Measurements from ENCODE around the gene RAD51B.

The RAD51B gene

DNA sequence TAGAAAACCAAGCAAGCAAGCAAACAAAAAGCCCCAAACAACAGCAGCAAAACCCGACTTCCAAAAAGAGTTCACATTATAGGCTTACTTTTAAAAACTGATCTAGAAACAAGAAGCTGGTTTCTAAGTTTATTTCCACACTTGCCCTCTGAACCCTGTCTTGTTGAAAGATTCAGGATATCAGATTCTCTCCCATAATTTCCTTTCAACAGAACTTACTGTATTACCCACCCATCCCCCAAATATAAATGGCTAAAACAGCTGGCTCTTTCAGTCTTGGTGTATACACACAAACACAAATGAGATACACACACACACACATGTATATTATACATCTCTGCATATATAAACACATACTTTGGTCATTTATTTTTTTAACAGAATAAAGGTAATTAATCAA lies 512.4 kb downstream of the RAD51B start:
- no peak for DNase-seq (ENCODE audit: low spot score)

DNA sequence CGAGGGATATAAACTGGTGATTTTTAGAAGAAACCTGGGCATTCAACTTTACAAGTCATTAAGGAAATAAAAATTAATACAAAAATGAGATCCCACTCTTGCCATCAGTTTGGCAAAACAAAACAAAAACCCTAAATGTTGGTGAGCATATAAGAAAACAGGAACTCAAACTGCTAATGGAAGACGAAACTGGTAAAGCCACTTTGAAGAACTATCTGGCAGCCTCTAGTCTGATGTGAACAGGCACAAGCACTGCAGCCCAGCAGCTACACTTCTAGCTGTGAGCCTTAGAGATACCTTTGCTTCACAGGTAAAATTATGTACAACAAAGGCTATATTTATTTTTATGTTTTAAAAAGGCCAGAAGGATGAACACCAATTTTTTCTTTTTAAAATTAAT lies 513.7 kb downstream of the RAD51B start:
- no peak for DNase-seq (ENCODE audit: low spot score)

DNA sequence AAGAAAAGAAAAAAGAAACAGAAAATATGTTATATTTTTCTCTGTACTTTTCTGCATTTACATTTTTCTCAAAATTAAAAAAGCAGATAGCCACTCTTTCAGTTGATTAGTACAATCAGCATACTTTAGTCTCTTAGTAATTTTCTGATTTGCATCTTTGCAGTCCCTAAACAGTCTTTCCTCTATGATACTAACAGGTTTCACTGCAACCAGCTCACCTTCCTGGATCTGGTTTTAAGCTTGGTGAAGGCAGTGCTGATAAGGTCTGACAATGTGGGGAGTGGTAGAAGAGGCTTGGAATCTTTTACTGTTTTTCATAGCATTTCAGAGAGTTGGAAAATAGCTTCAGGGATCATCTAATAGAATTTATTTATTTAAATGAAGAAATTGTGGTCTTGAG lies 515.7 kb downstream of the RAD51B start:
- DNase-seq (ENCODE audit: low spot score): no peak

DNA sequence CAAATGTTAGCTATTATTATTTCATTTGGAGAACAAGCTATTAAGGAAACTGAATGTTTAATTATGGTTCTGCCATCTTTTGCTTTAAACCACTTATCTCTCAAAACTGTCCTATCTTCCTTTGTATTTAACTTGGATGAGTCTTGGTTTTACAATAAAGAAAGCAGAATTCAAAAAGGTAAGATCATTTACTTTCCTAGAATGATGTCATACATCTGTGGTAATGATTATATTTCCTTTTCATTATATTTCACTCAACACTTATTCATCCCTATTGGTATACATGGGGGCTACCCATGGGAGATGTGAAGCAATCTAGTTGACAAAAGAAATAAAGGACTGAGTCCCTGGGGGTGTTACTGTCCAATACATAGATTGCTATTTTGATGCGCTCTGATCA lies 516.6 kb downstream of the RAD51B start:
- no peak for DNase-seq (ENCODE audit: low spot score)

DNA sequence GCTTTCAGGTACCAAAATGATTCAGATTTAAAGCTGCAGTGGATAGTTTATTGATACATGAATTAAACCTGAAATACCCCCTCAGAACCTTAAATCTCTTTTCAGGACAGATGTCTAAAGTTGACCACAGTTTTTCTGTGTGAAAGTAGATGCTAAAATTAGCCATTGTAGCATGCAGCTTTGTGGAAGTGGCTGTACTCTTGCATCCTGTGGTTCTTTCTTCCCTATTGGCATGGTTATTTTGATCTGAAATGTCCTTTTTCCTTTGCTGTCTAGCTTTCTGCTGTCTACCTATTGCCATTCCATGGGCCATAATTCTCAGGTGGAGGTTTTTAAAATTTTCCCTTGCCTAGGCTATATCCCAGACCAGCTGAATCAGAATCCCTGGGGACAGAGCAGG lies 517.7 kb downstream of the RAD51B start:
- no peak for DNase-seq (ENCODE audit: low spot score)

DNA sequence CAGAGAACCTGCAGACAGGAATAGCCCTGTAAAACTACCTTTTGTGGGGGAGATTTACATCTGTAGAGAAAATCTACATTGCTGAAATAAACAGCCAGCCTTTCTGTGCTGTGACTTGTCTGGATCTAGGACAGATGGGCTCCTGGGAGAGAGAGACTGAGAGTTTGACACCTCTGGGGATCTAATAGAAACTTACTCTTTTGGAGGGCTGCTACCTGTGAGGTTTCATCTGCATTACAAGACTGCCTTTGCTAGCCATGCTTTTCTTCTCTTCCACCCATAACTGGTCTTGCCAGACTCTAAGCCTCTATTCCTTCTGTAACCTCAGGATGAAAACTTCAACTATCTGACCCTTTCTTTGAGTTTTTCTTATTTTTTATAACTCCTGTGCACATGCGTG lies 520.7 kb downstream of the RAD51B start:
- no peak for DNase-seq (ENCODE audit: low spot score)

DNA sequence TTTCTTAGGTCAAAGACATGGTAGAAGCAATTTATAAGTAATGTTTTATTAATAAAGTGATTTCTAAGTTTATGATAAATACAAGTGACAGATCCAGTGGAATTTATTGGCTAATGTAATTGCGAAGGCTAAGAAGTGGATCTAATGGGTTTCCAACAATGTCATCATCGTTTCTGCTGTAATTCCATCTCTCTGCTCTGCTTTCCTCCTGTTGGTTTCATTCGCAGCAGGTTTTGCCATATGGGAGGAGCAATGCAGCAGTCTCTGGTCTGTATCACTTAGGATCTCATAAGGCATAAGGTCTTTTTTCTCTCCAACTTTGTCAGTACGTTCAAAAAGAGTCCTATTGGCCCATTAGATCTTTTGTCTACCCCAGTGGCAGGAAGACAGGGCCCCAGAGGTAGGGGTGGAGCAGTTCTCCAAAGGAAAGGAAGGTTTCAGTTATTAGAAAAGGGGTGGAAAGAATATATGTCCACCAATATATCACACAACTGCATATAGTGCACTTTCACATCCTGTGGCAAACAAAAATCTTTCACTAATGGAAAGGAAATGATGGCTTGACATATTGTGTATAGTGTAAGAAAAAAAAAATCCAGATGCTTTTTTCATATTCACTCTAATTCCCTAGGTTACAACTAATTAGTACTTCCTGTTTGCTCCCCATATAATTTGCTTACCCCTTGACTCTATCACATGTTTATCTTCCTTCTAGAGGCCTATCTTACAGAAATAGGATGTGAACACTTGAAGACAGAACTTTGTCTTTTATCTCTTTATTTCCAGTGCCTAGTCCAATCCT lies 522.0 kb downstream of the RAD51B start:
- DNase-seq (ENCODE audit: low spot score): no peak

DNA sequence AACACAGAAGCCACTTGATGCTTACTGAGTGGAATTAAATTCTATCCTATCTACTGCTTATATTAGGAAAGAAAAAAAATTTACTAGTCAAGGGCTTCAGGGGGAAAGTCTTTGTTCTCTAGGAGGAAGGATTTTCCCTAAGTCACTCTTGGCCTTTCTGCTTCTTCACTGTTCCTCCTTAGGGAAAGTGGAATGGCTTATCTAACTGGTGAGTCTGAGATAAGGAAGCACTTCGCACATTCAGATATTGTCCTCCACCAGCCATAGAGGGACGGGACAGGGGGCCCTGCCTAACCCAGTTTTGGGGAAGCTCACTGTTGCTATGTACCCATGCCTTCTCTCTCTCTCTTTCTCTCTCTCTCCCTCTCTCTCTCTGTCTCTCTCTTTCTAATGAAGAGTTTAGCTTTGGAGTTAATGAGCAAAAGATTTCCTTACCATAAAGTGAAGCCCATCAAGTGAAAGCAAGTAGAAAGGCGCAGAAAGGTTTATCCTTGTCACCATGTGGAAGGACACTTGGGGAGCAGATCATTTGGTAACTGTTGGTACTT lies 522.7 kb downstream of the RAD51B start:
- no peak for DNase-seq (ENCODE audit: low spot score)

DNA sequence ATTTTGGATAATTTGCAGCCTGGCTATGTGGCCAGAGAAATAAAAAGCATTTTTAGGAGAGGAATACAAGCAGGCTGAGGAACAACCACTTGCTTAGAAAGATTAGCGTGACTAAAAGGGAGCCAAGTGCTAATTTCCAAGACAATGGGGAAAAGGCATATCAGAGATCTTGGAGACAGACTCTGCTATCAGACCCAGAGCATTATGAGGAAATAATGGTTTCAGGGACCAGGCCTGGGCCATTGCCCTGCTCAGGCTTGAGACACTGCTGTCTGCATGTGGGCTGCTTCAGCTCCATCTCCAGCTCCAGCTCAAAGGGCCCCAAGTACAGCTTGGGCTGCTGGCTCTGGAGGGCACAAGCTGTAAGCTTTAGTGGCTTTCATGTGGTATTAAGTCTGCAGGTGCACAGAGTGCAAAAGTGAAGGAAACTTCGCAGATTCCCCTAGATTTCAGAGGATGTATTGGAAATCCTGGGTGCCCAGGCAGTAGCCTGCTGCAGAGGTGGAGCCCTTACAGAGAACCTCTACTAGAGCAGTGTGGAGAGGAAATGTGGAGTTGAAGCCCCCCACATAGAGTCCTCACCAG lies 524.0 kb downstream of the RAD51B start:
- no peak for DNase-seq (ENCODE audit: low spot score)

DNA sequence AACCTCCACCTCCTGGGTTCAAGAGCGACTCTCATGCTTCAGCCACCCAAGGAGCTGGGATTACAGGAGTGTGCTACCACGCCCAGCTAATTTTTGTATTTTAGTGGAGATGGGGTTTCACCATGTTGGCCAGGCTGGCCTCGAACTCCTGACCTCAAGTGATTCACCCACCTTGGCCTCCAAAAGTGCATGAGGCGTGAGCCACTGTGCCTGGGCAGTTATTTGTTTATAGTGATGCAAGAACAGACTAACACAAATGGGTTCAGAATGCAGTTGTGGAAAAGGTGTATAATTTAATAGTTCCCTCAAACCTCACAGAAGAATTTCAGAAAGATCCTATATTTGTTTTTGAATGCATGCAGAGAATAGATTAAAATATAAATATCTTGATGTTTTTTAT lies 526.2 kb downstream of the RAD51B start:
- no peak for DNase-seq (ENCODE audit: low spot score)

DNA sequence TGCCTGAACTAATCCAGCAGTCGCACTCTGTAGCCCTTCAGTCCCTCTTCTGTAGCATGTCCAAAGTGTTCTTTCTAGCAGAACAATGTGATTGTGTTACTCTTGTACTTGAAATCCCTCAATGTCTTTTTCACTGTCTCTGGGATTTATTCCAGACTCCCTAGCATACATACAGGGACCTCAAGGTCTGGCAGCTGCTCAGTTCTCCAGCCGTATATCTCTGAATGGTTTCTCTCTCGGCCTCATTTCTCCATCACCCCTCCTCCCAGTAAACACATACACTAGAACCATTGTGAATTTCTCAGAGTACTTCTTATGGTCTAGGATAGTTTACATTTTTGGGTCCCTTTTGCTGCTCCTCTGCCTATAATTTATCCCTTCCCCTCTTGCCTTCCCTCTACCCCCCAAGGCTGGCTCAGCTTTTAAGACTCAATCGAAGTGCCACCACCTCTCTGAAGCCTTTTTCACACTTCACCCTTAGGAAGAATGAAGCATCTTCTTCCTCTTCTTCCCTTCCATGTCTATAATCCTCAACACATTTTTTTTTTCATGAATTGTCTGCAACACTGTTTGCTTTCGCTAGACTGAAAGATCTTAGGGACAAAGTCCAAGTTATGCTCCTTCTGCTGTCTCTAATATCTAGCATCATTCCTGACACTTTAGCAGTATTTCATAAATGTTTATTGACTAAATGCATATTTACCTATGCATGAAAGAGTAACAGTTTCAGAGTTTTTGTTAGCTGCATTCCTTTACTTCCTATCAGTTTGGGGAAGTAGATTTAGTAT lies 527.2 kb downstream of the RAD51B start:
- no peak for DNase-seq (ENCODE audit: low spot score)

DNA sequence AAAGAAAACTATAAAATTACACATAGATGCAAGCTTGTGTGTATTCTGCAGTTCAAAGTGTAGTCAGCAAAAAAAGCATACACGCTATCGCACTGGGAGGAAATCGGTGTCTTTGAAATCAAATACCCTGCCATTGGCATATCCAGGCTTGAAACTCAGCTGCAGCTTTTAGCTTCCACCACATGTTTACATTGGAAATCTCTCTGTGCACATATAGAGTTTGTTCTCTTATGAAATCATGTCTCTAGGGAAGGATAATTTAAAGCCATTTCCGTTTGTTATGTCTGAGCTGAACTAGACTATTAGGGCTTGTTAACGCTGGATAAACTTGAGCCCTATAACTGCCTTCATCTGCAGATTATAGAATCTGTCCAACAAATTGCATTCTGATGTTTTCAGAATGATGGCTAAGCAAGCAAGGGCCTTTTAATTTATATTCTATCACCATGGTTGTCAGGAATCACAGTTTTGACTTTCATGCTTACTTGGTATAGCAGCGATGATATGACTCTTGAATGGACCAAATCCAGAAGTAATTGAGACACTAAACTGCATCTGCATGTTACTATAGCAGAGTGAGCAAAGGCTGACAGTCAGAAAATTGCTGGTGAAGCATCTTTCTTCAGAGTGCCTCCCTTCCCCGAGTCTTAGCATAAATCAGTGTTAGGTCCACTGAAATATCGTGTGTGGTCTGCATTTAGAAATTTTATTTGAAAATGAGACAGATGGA lies 530.5 kb downstream of the RAD51B start:
- DNase-seq (ENCODE audit: low spot score): no peak

DNA sequence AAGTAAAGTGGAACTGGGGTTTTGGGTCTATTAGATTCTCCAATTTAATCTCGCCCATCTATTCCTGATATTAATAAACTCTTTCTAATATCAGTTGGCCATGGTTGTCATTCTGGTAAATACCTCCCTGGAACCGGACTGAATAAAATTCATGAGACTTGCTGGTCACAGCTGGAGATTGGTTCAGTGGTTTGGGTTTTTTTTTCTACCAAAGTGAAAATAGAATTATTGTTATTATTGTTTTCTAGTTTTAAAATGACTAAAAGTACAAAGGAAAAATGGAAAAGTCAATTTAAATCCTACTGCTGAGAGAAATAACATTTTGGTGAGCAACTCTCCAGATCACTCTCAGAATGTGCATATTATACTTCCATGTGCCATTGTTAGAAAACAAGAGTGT lies 535.8 kb downstream of the RAD51B start:
- DNase-seq (ENCODE audit: low spot score): no peak

DNA sequence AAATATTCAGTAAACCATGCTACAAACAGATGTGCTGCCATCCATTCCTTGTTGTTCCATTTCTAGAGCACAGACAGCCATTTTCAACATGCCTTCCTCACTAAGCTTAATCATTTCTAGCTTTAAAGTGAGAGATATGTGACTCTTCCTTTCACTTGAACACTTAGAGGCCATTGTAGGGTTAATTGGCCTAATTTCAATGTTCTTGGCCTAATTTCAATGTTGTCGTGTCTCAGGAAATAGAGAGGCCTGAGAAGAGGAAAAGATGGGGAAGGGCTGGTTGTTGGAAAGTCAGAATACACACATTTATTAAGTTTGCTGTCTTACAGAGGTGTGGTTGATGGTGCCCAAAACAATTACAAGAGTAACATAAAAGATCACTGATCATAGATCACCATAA lies 538.2 kb downstream of the RAD51B start:
- no peak for DNase-seq (ENCODE audit: low spot score)

DNA sequence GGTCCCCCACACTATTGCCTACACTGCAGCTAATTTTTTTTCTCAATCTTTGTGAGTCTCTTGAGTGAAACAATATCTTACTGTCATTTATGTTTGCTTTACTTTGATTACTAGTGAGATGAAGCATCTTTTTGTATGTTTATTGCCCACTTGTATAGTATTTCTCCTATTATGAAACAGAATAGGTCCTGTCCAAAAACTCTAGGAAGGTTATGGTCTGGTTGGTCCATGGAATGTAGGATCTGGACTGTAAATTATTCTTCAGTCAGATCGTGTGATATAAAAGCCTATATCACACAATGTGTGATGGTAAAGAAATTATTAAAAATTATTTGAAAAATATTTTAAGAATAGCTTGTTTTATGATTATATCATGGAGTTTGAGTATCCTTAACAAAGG lies 538.9 kb downstream of the RAD51B start:
- DNase-seq (ENCODE audit: low spot score): no peak

DNA sequence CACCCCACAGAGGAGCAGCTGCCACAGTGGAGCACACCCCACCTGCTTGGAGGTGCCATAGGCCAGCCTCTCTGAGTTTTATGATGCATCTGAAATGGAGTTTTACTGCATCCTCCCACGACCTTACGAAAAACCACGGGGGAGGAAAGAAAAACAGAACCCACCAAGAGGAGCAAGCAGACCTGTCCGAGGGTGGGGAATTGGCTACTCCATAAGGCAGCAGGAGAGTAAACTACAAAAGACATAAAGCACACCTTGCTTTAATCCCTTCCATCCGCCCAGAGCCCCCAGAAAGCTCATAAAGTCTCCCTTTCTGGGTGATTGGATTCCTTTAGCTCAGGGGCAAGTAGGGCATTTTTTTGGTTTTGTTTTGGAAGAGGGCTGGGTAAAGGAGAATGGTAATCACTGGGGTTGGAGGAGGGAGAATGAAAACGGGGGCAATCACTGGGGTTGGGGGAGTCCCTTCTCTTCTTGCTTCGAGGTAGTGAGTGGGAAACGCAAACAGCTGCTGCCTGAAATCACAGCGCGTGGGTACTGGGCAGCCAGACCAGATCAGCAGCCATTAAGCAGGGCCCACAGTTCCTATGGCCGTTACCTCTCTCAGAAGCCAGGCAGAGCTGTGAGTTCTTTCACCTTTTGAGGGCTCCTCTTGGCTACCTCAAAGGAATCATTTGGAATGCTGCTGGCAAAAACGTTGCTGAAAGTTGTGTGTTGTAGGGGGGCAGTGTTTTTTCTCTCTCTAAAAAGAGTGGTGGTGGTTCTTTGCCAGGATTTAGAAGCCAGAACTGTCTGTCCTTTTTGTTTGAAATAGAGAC lies 539.6 kb downstream of the RAD51B start:
- no peak for DNase-seq (ENCODE audit: low spot score)

DNA sequence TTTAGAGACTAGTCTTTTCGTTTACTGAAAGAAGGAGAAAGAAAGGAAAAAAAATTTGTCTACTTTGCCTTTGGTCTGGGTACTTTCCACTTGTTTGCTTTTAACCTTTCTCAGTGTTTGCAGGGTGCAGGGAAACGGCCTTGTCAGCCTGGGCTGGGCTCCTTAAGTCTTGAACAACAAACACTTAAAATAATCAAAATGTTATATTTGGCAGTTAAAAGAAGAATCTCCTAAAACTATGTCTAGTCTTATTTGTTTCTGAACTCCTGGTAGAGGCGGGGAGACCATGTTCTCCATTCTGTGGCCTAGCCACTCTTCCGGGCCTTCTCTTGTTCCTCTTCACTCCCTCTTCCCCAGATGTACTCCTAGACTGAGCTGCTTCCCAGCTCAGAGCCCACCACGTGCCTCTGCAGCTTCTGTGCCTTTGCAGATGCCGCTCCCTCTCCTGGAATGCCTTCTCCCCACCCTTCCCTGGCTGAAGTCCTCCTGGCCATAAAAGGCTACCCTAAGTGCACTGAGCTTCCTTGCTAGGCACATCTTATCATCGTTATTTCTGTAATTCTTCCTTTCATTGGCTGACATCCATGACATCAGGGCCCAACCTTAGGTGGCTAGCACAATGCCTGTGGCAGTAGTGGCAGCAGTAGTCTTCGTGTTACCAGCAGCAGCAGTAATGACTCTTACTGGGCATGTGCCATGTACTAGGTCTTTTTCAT lies 540.4 kb downstream of the RAD51B start:
- no peak for DNase-seq (ENCODE audit: low spot score)

DNA sequence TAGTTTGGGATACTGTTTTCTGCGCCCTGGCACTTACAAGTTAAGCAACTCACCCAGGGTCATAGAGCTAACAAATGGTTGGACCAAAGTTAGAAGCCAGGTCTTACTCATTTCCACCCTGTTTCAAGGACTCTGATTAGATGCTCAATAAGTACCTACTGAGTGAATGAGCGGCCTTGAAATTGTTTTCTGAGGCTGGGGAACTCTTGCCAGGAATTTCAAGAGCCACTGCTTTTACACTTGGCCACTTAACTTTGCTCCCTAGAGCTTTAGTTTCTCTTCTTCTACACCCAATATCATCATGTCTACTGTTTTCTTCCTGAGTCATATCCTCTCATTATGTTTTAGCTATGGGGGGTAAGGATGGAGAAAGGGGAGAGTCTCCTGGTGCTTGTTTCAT lies 541.7 kb downstream of the RAD51B start:
- no peak for DNase-seq (ENCODE audit: low spot score)

DNA sequence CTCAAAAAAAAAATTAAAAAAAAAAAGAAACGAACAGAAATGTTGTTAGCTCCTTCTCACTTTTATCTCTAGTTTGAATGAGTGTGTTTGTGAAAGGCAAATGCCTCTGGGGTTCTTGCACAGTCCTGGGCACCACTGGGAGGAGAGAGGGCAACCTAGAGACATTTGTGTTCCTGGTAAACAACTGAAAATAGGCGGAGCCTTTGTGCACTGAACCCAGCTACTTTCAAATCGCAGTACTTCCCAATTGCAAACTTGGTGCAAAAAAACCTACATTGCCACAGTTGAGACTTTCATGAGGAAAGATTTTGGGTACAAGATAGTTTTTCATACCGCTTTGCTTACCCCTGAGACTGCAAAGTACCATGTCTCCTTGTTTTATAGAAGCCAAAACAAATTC lies 543.3 kb downstream of the RAD51B start:
- DNase-seq (ENCODE audit: low spot score): no peak

DNA sequence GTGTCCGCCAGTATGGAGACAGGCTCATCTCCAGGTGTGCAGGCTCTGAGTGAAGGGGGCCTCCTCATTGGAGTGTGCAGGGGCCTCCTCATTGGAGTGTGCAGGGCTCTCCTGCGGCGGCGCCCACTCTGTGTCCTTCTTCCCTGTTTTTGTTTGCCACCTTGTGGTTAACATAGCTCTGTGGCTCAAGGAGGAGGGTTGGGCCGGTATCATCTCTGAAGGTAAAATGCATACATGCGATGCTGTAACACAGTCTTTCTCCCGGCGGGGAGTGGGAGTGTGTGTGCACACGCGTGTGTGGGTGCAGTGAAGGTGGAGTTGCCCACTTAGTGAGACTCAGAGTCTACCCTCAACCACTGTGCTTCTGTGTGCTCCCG lies 543.9 kb downstream of the RAD51B start:
- DNase-seq (ENCODE audit: low spot score): no peak
